Neural cell (in vitro differentiated cells): ENCODE data around the gene S100A16. TPM values are rescaled to one million over a fixed set of nuclear protein-coding genes. Genes with fewer than 3 reads are reported as not detected.
"Not testable (repeated sequence)": the region's sequence is repeated elsewhere in the genome, so short reads cannot be mapped to it uniquely, and the experiment has no call there.

Experiments
- H2AFZ ChIP-seq: fragments of 200-600, 300-800 bp; sonication (generic), shearing (Covaris generic); 2 replicates; pipeline ENCODE4 v1.6.0; 2014; ENCODE audit warnings: low read depth, mild to moderate bottlenecking, antibody characterized with exemption, low read length, moderate library complexity
- H3F3A ChIP-seq: fragments of 200-600 bp; shearing (Covaris generic); 2 replicates; pipeline ENCODE4 v1.6.1; 2016; ENCODE audit warnings: mild to moderate bottlenecking, moderate library complexity, mixed read lengths, antibody characterized with exemption, low read length; ENCODE audit not compliant: insufficient read depth, poor library complexity, severe bottlenecking
- H3K27ac ChIP-seq: fragments of 200-600, 300-800 bp; sonication (generic), shearing (Covaris generic); 2 replicates; pipeline ENCODE4 v1.5.1; 2014; ENCODE audit warnings: mild to moderate bottlenecking, low read length, moderate library complexity
- H3K27me3 ChIP-seq: fragments of 300-800, 200-600 bp; sonication (generic), shearing (Covaris generic); 2 replicates; pipeline ENCODE4 v1.6.0; 2014; ENCODE audit warnings: mild to moderate bottlenecking, low read depth, low read length, moderate library complexity; ENCODE audit not compliant: insufficient read depth
- H3K36me3 ChIP-seq: fragments of 300-800, 200-600 bp; sonication (generic), shearing (Covaris generic); 2 replicates; pipeline ENCODE4 v1.5.1; 2014; ENCODE audit warnings: mild to moderate bottlenecking, antibody characterized with exemption, low read length, moderate library complexity; ENCODE audit not compliant: insufficient read depth
- H3K4me2 ChIP-seq: fragments of 300-800, 200-600 bp; sonication (generic), shearing (Covaris generic); 2 replicates; pipeline ENCODE4 v1.6.0; 2014; ENCODE audit warnings: mild to moderate bottlenecking, low read length
- H3K4me3 ChIP-seq: fragments of 300-800, 200-600 bp; sonication (generic), shearing (Covaris generic); 2 replicates; pipeline ENCODE4 v1.5.1; 2014; ENCODE audit warnings: mild to moderate bottlenecking, low read length, moderate library complexity
- H3K79me2 ChIP-seq: fragments of 200-600 bp; shearing (Covaris generic); replicated peaks from 2 replicates; pipeline ENCODE4 v1.6.0; 2014; ENCODE audit warnings: mild to moderate bottlenecking, low read length, moderate library complexity; ENCODE audit not compliant: insufficient read depth
- H3K9ac ChIP-seq: fragments of 300-800, 200-600 bp; sonication (generic), shearing (Covaris generic); 2 replicates; pipeline ENCODE4 v1.6.1; 2016; ENCODE audit warnings: mild to moderate bottlenecking, low read length, mixed read lengths
- H3K9me2 ChIP-seq: fragments of 200-600 bp; shearing (Covaris generic); 2 replicates; pipeline ENCODE4 v1.6.1; 2016; ENCODE audit warnings: mild to moderate bottlenecking, low read length, mixed read lengths; ENCODE audit not compliant: insufficient read depth
- H3K9me3 ChIP-seq: fragments of 200-600, 300-800 bp; sonication (generic), shearing (Covaris generic); 2 replicates; pipeline ENCODE4 v1.6.1; 2016; ENCODE audit warnings: mild to moderate bottlenecking, mixed run types, low read length, moderate library complexity, mixed read lengths
- H4K20me1 ChIP-seq: fragments of 200-600 bp; shearing (Covaris generic); 2 replicates; pipeline ENCODE4 v1.6.1; 2016; ENCODE audit warnings: mild to moderate bottlenecking, mixed run types; ENCODE audit not compliant: insufficient read depth
- EP300 ChIP-seq: fragments of 450-650 bp; conservative IDR thresholded peaks from 2 replicates; pipeline ENCODE4 v1.6.1; 2014; ENCODE audit warnings: antibody characterized with exemption, mild to moderate bottlenecking, moderate library complexity; ENCODE audit not compliant: poor library complexity, severe bottlenecking
- EZH2 ChIP-seq: fragments of 200-600, 300-800 bp; shearing (Covaris generic), sonication (generic); IDR thresholded peaks from 2 replicates; pipeline ENCODE4 v1.6.1; 2014; ENCODE audit warnings: antibody characterized with exemption, low read length, borderline replicate concordance, mild to moderate bottlenecking; ENCODE audit not compliant: insufficient read depth, poor library complexity, severe bottlenecking
- MXI1 ChIP-seq: fragments of 450-650 bp; conservative IDR thresholded peaks from 2 replicates; pipeline ENCODE4 v1.6.1; 2014; ENCODE audit warnings: antibody characterized with exemption, mild to moderate bottlenecking; ENCODE audit not compliant: poor library complexity, severe bottlenecking
- POLR2AphosphoS5 ChIP-seq: IDR thresholded peaks from 2 replicates; pipeline ENCODE4 v1.6.1; 2012
- RAD21 ChIP-seq: fragments of 450-650 bp; conservative IDR thresholded peaks from 2 replicates; pipeline ENCODE4 v1.6.1; 2014; ENCODE audit warnings: antibody characterized with exemption, mild to moderate bottlenecking, moderate library complexity
- SMC3 ChIP-seq: fragments of 450-650 bp; conservative IDR thresholded peaks from 2 replicates; pipeline ENCODE4 v1.6.1; 2014; ENCODE audit warnings: antibody characterized with exemption, mild to moderate bottlenecking, moderate library complexity; ENCODE audit not compliant: poor library complexity
- TAF1 ChIP-seq: IDR thresholded peaks from 2 replicates; pipeline ENCODE4 v1.6.1; 2012; ENCODE audit warnings: low read depth
- polyA plus RNA-seq: library from polyadenylated mRNA; depleted of rRNA; stranded (reverse); fragments of >200 nt; gene quantifications from 2 replicates; pipeline ENCODE4 v1.2.3, GENCODE V29; 2014
- TF ChIP-seq, protein P1 (sequence below): fragments of 450-650 bp; IDR thresholded peaks from 2 replicates; pipeline ENCODE4 v1.5.1; 2014; ENCODE audit warnings: antibody characterized with exemption, mild to moderate bottlenecking, moderate library complexity; ENCODE audit not compliant: poor library complexity, severe bottlenecking
- TF ChIP-seq, protein P2 (sequence below): IDR thresholded peaks from 2 replicates; pipeline ENCODE4 v1.6.1; 2012; ENCODE audit warnings: borderline replicate concordance

Gene S100A16
- polyA plus RNA-seq, 1 donor from 2014 or later, result not detected

DNA sequence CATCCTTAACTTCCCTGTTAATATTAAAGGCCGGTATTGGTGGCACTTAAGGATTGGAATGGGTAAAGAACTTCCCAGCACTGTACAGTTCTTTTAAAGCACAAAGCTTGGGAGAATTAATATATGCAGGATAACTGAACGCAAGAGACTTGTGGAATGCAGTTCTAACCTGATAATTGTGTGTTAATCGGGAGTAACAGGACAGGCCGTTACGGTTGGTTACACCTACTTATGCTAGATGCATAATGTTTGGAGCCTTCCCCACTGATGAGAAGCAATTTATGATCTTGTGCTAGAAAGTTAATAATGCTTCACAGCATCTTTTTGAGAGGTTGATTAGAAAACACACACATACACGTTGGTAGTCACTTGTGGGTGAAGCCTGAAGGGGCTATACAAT, 27.9 kb upstream of the S100A16 start:
- Histone ChIP-seq H2AFZ (no peak overlapping the region), H3K27ac (no peak overlapping the region), H3K4me2 (no peak overlapping the region), H3F3A (no peaks in the 10 kb centered on the region), H3K9ac (no peak overlapping the region), H3K27me3 (no peaks in the 10 kb centered on the region), H3K9me3 (no peaks in the 10 kb centered on the region), H3K9me2 (no peaks in the 10 kb centered on the region), H4K20me1 (no peaks in the 10 kb centered on the region), H3K4me3 (no peak overlapping the region), H3K36me3 (peaks cover 11% of the 10 kb centered on the region), H3K79me2 (peaks cover 18% of the 10 kb centered on the region)
- TF ChIP-seq, protein P1, sequence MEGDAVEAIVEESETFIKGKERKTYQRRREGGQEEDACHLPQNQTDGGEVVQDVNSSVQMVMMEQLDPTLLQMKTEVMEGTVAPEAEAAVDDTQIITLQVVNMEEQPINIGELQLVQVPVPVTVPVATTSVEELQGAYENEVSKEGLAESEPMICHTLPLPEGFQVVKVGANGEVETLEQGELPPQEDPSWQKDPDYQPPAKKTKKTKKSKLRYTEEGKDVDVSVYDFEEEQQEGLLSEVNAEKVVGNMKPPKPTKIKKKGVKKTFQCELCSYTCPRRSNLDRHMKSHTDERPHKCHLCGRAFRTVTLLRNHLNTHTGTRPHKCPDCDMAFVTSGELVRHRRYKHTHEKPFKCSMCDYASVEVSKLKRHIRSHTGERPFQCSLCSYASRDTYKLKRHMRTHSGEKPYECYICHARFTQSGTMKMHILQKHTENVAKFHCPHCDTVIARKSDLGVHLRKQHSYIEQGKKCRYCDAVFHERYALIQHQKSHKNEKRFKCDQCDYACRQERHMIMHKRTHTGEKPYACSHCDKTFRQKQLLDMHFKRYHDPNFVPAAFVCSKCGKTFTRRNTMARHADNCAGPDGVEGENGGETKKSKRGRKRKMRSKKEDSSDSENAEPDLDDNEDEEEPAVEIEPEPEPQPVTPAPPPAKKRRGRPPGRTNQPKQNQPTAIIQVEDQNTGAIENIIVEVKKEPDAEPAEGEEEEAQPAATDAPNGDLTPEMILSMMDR, result no peak
- TF ChIP-seq MXI1 (no peak), EP300 (no peak), RAD21 (no peak), EZH2 (no peak), TAF1 (no peak), SMC3 (no peak), POLR2AphosphoS5 (no peak)
- TF ChIP-seq, protein P2, sequence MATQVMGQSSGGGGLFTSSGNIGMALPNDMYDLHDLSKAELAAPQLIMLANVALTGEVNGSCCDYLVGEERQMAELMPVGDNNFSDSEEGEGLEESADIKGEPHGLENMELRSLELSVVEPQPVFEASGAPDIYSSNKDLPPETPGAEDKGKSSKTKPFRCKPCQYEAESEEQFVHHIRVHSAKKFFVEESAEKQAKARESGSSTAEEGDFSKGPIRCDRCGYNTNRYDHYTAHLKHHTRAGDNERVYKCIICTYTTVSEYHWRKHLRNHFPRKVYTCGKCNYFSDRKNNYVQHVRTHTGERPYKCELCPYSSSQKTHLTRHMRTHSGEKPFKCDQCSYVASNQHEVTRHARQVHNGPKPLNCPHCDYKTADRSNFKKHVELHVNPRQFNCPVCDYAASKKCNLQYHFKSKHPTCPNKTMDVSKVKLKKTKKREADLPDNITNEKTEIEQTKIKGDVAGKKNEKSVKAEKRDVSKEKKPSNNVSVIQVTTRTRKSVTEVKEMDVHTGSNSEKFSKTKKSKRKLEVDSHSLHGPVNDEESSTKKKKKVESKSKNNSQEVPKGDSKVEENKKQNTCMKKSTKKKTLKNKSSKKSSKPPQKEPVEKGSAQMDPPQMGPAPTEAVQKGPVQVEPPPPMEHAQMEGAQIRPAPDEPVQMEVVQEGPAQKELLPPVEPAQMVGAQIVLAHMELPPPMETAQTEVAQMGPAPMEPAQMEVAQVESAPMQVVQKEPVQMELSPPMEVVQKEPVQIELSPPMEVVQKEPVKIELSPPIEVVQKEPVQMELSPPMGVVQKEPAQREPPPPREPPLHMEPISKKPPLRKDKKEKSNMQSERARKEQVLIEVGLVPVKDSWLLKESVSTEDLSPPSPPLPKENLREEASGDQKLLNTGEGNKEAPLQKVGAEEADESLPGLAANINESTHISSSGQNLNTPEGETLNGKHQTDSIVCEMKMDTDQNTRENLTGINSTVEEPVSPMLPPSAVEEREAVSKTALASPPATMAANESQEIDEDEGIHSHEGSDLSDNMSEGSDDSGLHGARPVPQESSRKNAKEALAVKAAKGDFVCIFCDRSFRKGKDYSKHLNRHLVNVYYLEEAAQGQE, result no peak

DNA sequence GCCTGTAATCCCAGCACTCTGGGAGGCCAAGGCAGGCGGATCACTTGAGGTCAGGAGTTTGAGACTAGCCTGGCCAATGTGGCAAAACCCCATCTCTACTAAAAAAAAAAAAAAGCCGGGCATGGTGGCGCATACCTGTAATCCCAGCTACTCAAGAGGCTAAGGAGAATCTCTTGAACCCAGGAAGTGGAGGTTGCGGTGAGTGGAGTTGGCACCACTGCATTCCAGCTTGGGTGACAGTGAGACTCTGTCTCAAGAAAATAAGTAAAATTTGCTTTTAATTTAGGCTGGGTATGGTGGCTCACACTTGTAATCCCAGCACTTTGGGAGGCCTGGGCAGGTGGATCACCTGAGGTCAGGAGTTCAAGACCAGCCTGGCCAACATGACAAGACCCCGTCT, 27.3 kb upstream of the S100A16 start:
- not testable (repeated sequence) for H3F3A ChIP-seq, H4K20me1 ChIP-seq, H3K27me3 ChIP-seq, H3K9me3 ChIP-seq, H2AFZ ChIP-seq, H3K9me2 ChIP-seq, H3K4me3 ChIP-seq, H3K27ac ChIP-seq, H3K4me2 ChIP-seq, H3K9ac ChIP-seq
- peaks cover 24% of the 10 kb centered on the region for H3K79me2 ChIP-seq
- H3K36me3 ChIP-seq, result peaks cover 11% of the 10 kb centered on the region

DNA sequence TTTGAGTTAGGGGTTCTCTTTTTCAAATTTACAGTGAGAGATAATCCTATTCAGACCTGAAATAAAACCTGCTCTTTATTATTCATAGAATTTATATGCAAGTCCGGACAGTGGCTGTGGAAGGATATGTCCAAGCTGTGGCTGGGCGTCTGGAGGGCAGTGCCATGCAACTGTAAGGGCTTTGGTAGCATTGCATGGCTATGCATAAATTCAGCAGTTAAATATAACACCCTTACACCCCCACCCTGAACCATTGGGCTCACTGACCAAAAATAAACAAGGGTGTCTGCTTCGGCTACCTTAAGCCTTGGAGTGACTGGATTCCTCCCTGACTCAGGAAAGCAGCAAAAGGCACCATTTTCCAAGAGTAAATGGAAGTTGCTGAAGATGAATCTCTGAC, 26.3 kb upstream of the S100A16 start:
- H3K9ac ChIP-seq, result no peak overlapping the region
- H3F3A ChIP-seq, result no peaks in the 10 kb centered on the region
- no peak for TF ChIP-seq RAD21
- no peak for TF ChIP-seq TAF1
- H3K36me3 ChIP-seq, result peaks cover 11% of the 10 kb centered on the region
- no peaks in the 10 kb centered on the region for H3K9me3 ChIP-seq
- peaks cover 34% of the 10 kb centered on the region for H3K79me2 ChIP-seq
- H4K20me1 ChIP-seq, result no peaks in the 10 kb centered on the region
- H3K4me3 ChIP-seq, result no peak overlapping the region
- H3K27ac ChIP-seq, result no peak overlapping the region
- H3K27me3 ChIP-seq, result no peaks in the 10 kb centered on the region
- no peak overlapping the region for H3K4me2 ChIP-seq
- H3K9me2 ChIP-seq, result no peaks in the 10 kb centered on the region
- no peak overlapping the region for H2AFZ ChIP-seq
